IMR-90 (cell line): ENCODE results near the gene PERM1. TPM values are rescaled to one million over a fixed set of nuclear protein-coding genes. Genes with fewer than 3 reads are reported as not detected.
A peak's percentile ranks its signal among the peaks of the same experiment; 100 is the strongest.

Experiments
- ATAC-seq: fragments of 200-7000 bp; cut with Tn5 transposase; 2 replicates; pipeline ENCODE4 v1.9.1; 2020; ENCODE audit warnings: low read depth, mild to moderate bottlenecking, moderate library complexity
- BruUV-seq: library from RNA; stranded (reverse); fragments of 400-500 nt; replicated peaks from 2 replicates; lab custom pipeline; 2021; lab: Mats Ljungman, UMichigan
- CTCF ChIA-PET: fragments of 300-600 bp; formaldehyde crosslinking; extraction: SDS; loops from one replicate; lab custom pipeline; 2021; ENCODE audit warnings: antibody characterized with exemption; lab: Yijun Ruan, JAX
- POLR2A ChIA-PET: fragments of 300-600 bp; sonication (Branson Sonifier 250); formaldehyde crosslinking; loops from one replicate; lab custom pipeline; 2022; ENCODE audit warnings: antibody characterized with exemption; ENCODE audit not compliant: unreplicated experiment; lab: Charles Lee
- DNase-seq: peaks from one replicate; pipeline ENCODE4 v3.0.0; 2013
- H2AFZ ChIP-seq: replicated peaks from 2 replicates; pipeline ENCODE3; 2013; ENCODE audit warnings: low read length, mild to moderate bottlenecking; ENCODE audit not compliant: poor library complexity
- H2AK5ac ChIP-seq: 2 replicates; pipeline ENCODE4 v1.6.1; 2013; ENCODE audit warnings: low read depth, low read length, inconsistent platforms
- H2AK9ac ChIP-seq: replicated peaks from 2 replicates; pipeline ENCODE3; 2013; ENCODE audit warnings: mild to moderate bottlenecking, low read depth, low read length, moderate library complexity; ENCODE audit not compliant: poor library complexity
- H2BK120ac ChIP-seq: 2 replicates; pipeline ENCODE4 v1.6.1; 2013; ENCODE audit warnings: low read depth, low read length, inconsistent platforms
- H2BK15ac ChIP-seq: 3 replicates; pipeline ENCODE4 v1.6.1; 2013; ENCODE audit warnings: low read depth, low read length, inconsistent platforms
- H2BK20ac ChIP-seq: 2 replicates; pipeline ENCODE4 v1.6.1; 2013; ENCODE audit warnings: low read depth, mild to moderate bottlenecking, inconsistent platforms, low read length, moderate library complexity
- H2BK5ac ChIP-seq: 2 replicates; pipeline ENCODE4 v1.6.1; 2013; ENCODE audit warnings: mild to moderate bottlenecking, low read depth, low read length, inconsistent platforms; ENCODE audit not compliant: poor library complexity, severe bottlenecking
- H3K14ac ChIP-seq: replicated peaks from 2 replicates; pipeline ENCODE4 v1.6.1; 2013; ENCODE audit warnings: low read depth, low read length, inconsistent platforms
- H3K18ac ChIP-seq: 2 replicates; pipeline ENCODE4 v1.6.1; 2013; ENCODE audit warnings: low read depth, low read length, control low read depth
- H3K23ac ChIP-seq: 2 replicates; pipeline ENCODE4 v1.6.1; 2013; ENCODE audit warnings: low read depth, low read length, inconsistent platforms
- H3K27ac ChIP-seq: 2 replicates; pipeline ENCODE4 v1.5.1; 2013; ENCODE audit warnings: mild to moderate bottlenecking, control low read depth, low read length; ENCODE audit not compliant: insufficient read depth
- H3K27me3 ChIP-seq: 2 replicates; pipeline ENCODE4 v1.6.1; 2013; ENCODE audit warnings: low read length; ENCODE audit not compliant: control insufficient read depth, insufficient read depth
- H3K36me3 ChIP-seq: 2 replicates; pipeline ENCODE4 v1.6.1; 2013; ENCODE audit warnings: low read length, mixed read lengths; ENCODE audit not compliant: control insufficient read depth, insufficient read depth
- H3K4ac ChIP-seq: 2 replicates; pipeline ENCODE4 v1.6.1; 2013; ENCODE audit warnings: low read depth, low read length, inconsistent platforms
- H3K4me1 ChIP-seq: 2 replicates; pipeline ENCODE4 v1.6.1; 2013; ENCODE audit warnings: low read length, mixed read lengths; ENCODE audit not compliant: control insufficient read depth, insufficient read depth
- H3K4me2 ChIP-seq: 2 replicates; pipeline ENCODE4 v1.6.1; 2013; ENCODE audit warnings: low read depth, mild to moderate bottlenecking, control low read depth, low read length, moderate library complexity
- H3K4me3 ChIP-seq: 2 replicates; pipeline ENCODE4 v1.5.1; 2013; ENCODE audit warnings: low read depth, mild to moderate bottlenecking, control low read depth, low read length, moderate library complexity; ENCODE audit not compliant: insufficient read depth
- H3K56ac ChIP-seq: 2 replicates; pipeline ENCODE4 v1.6.1; 2013; ENCODE audit warnings: low read length, inconsistent platforms; ENCODE audit not compliant: insufficient read depth; ENCODE audit errors: extremely low read depth
- H3K79me1 ChIP-seq, 2 experiments: 2 replicates each; pipeline ENCODE4 v1.6.1; 2013; ENCODE audit warnings: low read length in 2 of 2, inconsistent platforms in 1 of 2, low read depth in 1 of 2
- H3K9ac ChIP-seq: 2 replicates; pipeline ENCODE4 v1.6.1; 2013; ENCODE audit warnings: low read depth, low read length, control low read depth
- H3K9me1 ChIP-seq: 2 replicates; pipeline ENCODE4 v1.6.1; 2013; ENCODE audit warnings: low read length, inconsistent platforms; ENCODE audit not compliant: insufficient read depth
- H3K9me3 ChIP-seq: 2 replicates; pipeline ENCODE4 v1.6.1; 2013; ENCODE audit warnings: low read length; ENCODE audit not compliant: control insufficient read depth, insufficient read depth
- H4K20me1 ChIP-seq: 2 replicates; pipeline ENCODE4 v1.6.1; 2013; ENCODE audit warnings: low read length, inconsistent platforms; ENCODE audit not compliant: insufficient read depth
- H4K5ac ChIP-seq: 2 replicates; pipeline ENCODE4 v1.6.1; 2013; ENCODE audit warnings: mild to moderate bottlenecking, low read depth, low read length, control low read depth
- H4K8ac ChIP-seq, 2 experiments: 2 replicates each; pipeline ENCODE4 v1.6.1; 2013; ENCODE audit warnings: low read depth in 2 of 2, low read length in 2 of 2, control low read depth in 1 of 2, inconsistent platforms in 1 of 2
- H4K91ac ChIP-seq: 2 replicates; pipeline ENCODE4 v1.6.1; 2013; ENCODE audit warnings: low read depth, low read length, inconsistent platforms; ENCODE audit not compliant: insufficient read depth
- BHLHE40 ChIP-seq: fragments of 150-350 bp; IDR thresholded peaks from 2 replicates; pipeline ENCODE4 v1.6.1; 2016; ENCODE audit warnings: mild to moderate bottlenecking, low read depth, low read length
- CEBPB ChIP-seq: IDR thresholded peaks from 2 replicates; pipeline ENCODE4 v1.6.1; 2012; ENCODE audit warnings: low read depth, low read length, improper control_type of control experiment
- MAZ ChIP-seq: IDR thresholded peaks from 2 replicates; pipeline ENCODE4 v1.6.1; 2012; ENCODE audit warnings: low read depth, mild to moderate bottlenecking, low read length, improper control_type of control experiment, moderate library complexity, borderline replicate concordance
- POLR2A ChIP-seq: IDR thresholded peaks from 2 replicates; pipeline ENCODE4 v1.6.1; 2012; ENCODE audit warnings: mild to moderate bottlenecking, low read depth, low read length
- RCOR1 ChIP-seq: IDR thresholded peaks from 2 replicates; pipeline ENCODE4 v1.6.1; 2012; ENCODE audit warnings: mild to moderate bottlenecking, low read length, improper control_type of control experiment; ENCODE audit not compliant: insufficient replicate concordance
- WGBS, 2 experiments: methylation state at CpG; one replicate each; pipeline versions ENCODE4 v1.1.5 to v1.1.7; 2013; ENCODE audit warnings: missing lambda C conversion rate in 2 of 2; ENCODE audit not compliant: insufficient read length in 1 of 2; ENCODE audit errors: extremely low coverage in 2 of 2; 5-methylcytosine and 5-hydroxymethylcytosine counted together
- dilution Hi-C: fragments of 300-500 bp; cut with HindIII; formaldehyde crosslinking; loops from one replicate; pipeline ENCODE4 v1.14.3; 2018; ENCODE audit warnings: low sequenced_read_pairs; ENCODE audit not compliant: unreplicated experiment
- in situ Hi-C: fragments of 300-500 bp; cut with MboI; formaldehyde crosslinking; loops from 3 replicates; pipeline ENCODE4 v1.14.3; 2019; ENCODE audit warnings: low sequenced_read_pairs, inconsistent platforms, mixed read lengths
- intact Hi-C: fragments of 100-400 bp; cut with micrococcal nuclease; formaldehyde crosslinking; loops from 2 replicates; pipeline ENCODE4 v1.10.0; 2022
- polyA plus RNA-seq, 3 experiments: library from polyadenylated mRNA; depleted of rRNA; stranded (reverse); fragments of >200 nt; gene quantifications; 2 replicates each; pipeline ENCODE4 v1.2.3, GENCODE V29; 2012; ENCODE audit warnings: low replicate concordance in 1 of 3
- total RNA-seq: library from RNA; depleted of rRNA; stranded (reverse); fragments of >200 nt; gene quantifications from 2 replicates; pipeline ENCODE4 v1.2.3, GENCODE V29; 2012
- TF ChIP-seq, protein P1 (sequence below): conservative IDR thresholded peaks from 2 replicates; pipeline ENCODE4 v1.5.1; 2012; ENCODE audit warnings: mild to moderate bottlenecking, low read depth, low read length, improper control_type of control experiment
- TF ChIP-seq, protein P2 (sequence below): fragments of 150-350 bp; IDR thresholded peaks from 2 replicates; pipeline ENCODE4 v1.6.1; 2016; ENCODE audit warnings: low read depth, mild to moderate bottlenecking, low read length, moderate library complexity, borderline replicate concordance

The PERM1 gene
- total and polyA plus RNA-seq, 2 of the 4 experiments (the other 2 are of a cell fraction): not detected

DNA sequence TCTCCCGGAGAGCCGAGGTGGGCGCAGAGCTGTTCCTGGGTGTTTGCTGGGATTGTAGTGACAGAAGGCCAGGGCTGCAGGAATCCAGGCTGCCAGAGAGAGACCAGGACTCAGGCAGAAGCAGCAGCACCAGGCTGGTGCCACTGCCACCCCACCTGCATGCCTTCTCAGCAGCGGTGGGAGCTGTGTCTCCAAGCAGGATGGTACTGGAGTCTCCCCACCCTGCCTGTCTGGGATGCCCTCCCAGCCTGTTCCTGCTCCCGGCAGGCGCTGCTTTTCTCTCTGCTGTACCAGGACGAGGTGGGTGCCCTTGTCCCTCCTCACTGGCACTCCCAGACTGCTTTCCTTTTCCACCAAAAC lies 22.5 kb upstream of the PERM1 start:
- dilution Hi-C loops: no loop called here
- 86% methylated on average over 4 of the region's 7 CpGs; no CpG with 5 or more reads in 1 of the 2 experiments for WGBS, 2 experiments

More for the DNA sequence above, 22.5 kb upstream of the PERM1 start:
- intact Hi-C loops: loop anchor here (5.0 kb wide), 1 partner anchor 53 kb away; no protein-coding TSS in a partner anchor
- Histone ChIP-seq H3K36me3 (no peaks in the 10 kb centered on the region), H3K14ac (no peak overlapping the region), H3K9me1 (peaks cover 6% of the 10 kb centered on the region; the same call in 1 of the 2 replicates), H3K27ac (no peak overlapping the region), H3K4me1 (peaks cover 8% of the 10 kb centered on the region), H3K56ac (no peak overlapping the region), H2AK5ac (no peak overlapping the region), H4K5ac (no peak overlapping the region), H2BK15ac (no peak overlapping the region), H2BK120ac (no peak overlapping the region), H3K4me3 (no peak overlapping the region), H3K27me3 (no peaks in the 10 kb centered on the region), H4K20me1 (peaks cover 4% of the 10 kb centered on the region; the same call in 1 of the 2 replicates), H2AFZ (no peak overlapping the region), H3K18ac (no peak overlapping the region), H2AK9ac (peak overlapping the region; percentile 25), H2BK5ac (no peak overlapping the region), H3K4ac (no peak overlapping the region), H3K9me3 (no peaks in the 10 kb centered on the region), H2BK20ac (no peak overlapping the region), H3K4me2 (no peak overlapping the region), H4K91ac (no peak overlapping the region), H3K23ac (no peak overlapping the region), H3K79me1 (peaks cover 9 to 26% of the 10 kb centered on the region in 2 experiments; a peak in 3 of 4 replicates), H3K9ac (no peak overlapping the region), H4K8ac (no peak overlapping the region)
- TF ChIP-seq POLR2A: no peak
- no peak for TF ChIP-seq RCOR1
- TF ChIP-seq, protein P1, sequence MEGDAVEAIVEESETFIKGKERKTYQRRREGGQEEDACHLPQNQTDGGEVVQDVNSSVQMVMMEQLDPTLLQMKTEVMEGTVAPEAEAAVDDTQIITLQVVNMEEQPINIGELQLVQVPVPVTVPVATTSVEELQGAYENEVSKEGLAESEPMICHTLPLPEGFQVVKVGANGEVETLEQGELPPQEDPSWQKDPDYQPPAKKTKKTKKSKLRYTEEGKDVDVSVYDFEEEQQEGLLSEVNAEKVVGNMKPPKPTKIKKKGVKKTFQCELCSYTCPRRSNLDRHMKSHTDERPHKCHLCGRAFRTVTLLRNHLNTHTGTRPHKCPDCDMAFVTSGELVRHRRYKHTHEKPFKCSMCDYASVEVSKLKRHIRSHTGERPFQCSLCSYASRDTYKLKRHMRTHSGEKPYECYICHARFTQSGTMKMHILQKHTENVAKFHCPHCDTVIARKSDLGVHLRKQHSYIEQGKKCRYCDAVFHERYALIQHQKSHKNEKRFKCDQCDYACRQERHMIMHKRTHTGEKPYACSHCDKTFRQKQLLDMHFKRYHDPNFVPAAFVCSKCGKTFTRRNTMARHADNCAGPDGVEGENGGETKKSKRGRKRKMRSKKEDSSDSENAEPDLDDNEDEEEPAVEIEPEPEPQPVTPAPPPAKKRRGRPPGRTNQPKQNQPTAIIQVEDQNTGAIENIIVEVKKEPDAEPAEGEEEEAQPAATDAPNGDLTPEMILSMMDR: no peak
- no peak for TF ChIP-seq BHLHE40
- TF ChIP-seq MAZ: no peak
- TF ChIP-seq, protein P2, sequence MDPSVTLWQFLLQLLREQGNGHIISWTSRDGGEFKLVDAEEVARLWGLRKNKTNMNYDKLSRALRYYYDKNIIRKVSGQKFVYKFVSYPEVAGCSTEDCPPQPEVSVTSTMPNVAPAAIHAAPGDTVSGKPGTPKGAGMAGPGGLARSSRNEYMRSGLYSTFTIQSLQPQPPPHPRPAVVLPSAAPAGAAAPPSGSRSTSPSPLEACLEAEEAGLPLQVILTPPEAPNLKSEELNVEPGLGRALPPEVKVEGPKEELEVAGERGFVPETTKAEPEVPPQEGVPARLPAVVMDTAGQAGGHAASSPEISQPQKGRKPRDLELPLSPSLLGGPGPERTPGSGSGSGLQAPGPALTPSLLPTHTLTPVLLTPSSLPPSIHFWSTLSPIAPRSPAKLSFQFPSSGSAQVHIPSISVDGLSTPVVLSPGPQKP: no peak
- no peak for TF ChIP-seq CEBPB
- no peak for DNase-seq
- POLR2A ChIA-PET: no interaction called here
- no TSS peak for BruUV-seq
- CTCF ChIA-PET: no interaction called here
- in situ Hi-C loops: no loop called here
- ATAC-seq: no peak
